Muscle layer of duodenum (tissue), 2 donors: Measurements from ENCODE around the gene BAX.
A peak's percentile ranks its signal among the peaks of the same experiment; 100 is the strongest.

Source experiments
- H3K27ac ChIP-seq: one replicate; pipeline ENCODE4 v1.7.0; 2013; ENCODE audit warnings: mild to moderate bottlenecking, low read length
- H3K27me3 ChIP-seq: one replicate; pipeline ENCODE4 v1.7.0; 2013; ENCODE audit warnings: low read depth, mild to moderate bottlenecking, control low read depth, low read length
- H3K36me3 ChIP-seq, 2 donors: one replicate each; pipeline ENCODE4 v1.7.0; 2013; ENCODE audit warnings: low read length in 2 of 2, control low read depth in 1 of 2, mild to moderate bottlenecking in 1 of 2; ENCODE audit not compliant: insufficient read depth in 2 of 2, control insufficient read depth in 1 of 2
- H3K4me1 ChIP-seq, 2 donors: one replicate each; pipeline ENCODE4 v1.7.0; 2013; ENCODE audit warnings: low read length in 2 of 2, mild to moderate bottlenecking in 2 of 2, control low read depth in 1 of 2, moderate library complexity in 1 of 2; ENCODE audit not compliant: insufficient read depth in 2 of 2, control insufficient read depth in 1 of 2
- H3K4me3 ChIP-seq, 2 donors: one replicate each; pipeline ENCODE4 v1.7.0; 2013; ENCODE audit warnings: low read length in 2 of 2, low read depth in 1 of 2, mild to moderate bottlenecking in 1 of 2
- H3K9me3 ChIP-seq, 2 donors: one replicate each; pipeline ENCODE4 v1.7.0; 2013; ENCODE audit warnings: low read length in 2 of 2, control low read depth in 1 of 2, mild to moderate bottlenecking in 1 of 2; ENCODE audit not compliant: control insufficient read depth in 1 of 2
- donor health status: healthy.

Gene BAX

DNA sequence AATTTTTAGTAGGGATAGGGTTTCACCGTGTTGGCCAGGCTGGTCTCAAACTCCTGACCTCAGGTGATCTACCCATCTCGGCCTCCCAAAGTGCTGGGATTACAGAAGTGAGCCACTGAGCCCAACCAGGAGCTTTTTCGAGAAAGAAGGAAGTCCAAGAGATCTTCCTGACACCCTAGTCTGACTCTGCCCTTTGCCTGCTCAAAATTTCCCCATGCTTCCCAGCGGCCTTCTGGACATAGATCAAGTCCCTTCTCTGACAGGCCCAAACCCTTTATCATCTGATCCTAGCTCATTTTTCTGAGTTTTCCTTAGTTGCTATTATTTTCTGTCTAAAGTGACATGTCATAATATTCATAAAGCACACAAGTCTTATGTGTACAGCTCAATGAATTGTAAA, 1.5 kb upstream of the BAX start:
- no peak overlapping the region for H3K27ac ChIP-seq
- H3K4me3 ChIP-seq: no peak overlapping the region
- peaks cover 11 to 13% of the 10 kb centered on the region in 2 donors for H3K4me1 ChIP-seq
- no peaks in the 10 kb centered on the region for H3K36me3 ChIP-seq
- H3K27me3 ChIP-seq: no peaks in the 10 kb centered on the region
- H3K9me3 ChIP-seq: no peaks in the 10 kb centered on the region

- Histone ChIP-seq H3K27me3 (no peaks in the 10 kb centered on the region), H3K36me3 (no peaks in the 10 kb centered on the region), H3K9me3 (no peaks in the 10 kb centered on the region), H3K4me1 (peaks cover 11 to 13% of the 10 kb centered on the region in 2 donors), H3K27ac (peak overlapping the region; percentile 62), H3K4me3 (peak overlapping the region; percentile 85 to 86)
These were observed 583 bp upstream of the BAX start for GRCh38 chr19:48953990-48954594.

- peaks cover 11 to 13% of the 10 kb centered on the region in 2 donors for H3K4me1 ChIP-seq
- no peaks in the 10 kb centered on the region for H3K27me3 ChIP-seq
These were observed 758 bp downstream of the BAX start for GRCh38 chr19:48955308-48955958.

DNA sequence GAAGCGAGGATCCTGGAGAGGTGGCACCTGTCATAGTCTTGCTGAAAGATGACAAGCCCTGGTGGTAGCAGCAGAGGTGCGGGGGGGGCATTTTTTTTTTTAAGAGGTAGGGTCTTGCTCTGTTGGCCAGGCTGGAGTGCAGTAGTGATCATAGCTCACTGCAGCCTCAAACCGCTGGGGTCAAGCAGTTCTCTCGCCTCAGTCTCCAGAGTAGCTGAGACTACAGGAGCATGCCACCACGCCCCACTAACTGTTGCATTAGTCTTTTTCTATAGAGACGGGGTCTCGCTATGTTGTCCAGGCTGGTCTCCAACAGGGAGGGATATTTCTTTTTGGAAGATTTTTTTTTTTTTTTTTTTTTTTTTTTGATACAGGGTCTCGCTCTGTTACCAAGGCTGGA, 3.3 kb downstream of the BAX start:
- peaks cover 11 to 14% of the 10 kb centered on the region in 2 donors for H3K4me1 ChIP-seq

More at GRCh38 chr19:48955308-48955958, 758 bp downstream of the BAX start:
- Histone ChIP-seq H3K36me3 (no peaks in the 10 kb centered on the region), H3K4me3 (peak overlapping the region; percentile 85 to 86), H3K27ac (peak overlapping the region; percentile 86), H3K9me3 (no peaks in the 10 kb centered on the region)

GRCh38 chr19:48959341-48960239, 4.9 kb downstream of the BAX start:
- Histone ChIP-seq H3K9me3 (no peaks in the 10 kb centered on the region), H3K27ac (no peak overlapping the region), H3K4me1 (peaks cover 19 to 30% of the 10 kb centered on the region in 2 donors), H3K36me3 (peaks cover 0 to 15% of the 10 kb centered on the region in 2 donors), H3K27me3 (no peaks in the 10 kb centered on the region), H3K4me3 (no peak overlapping the region)

More for the DNA sequence above, 3.3 kb downstream of the BAX start:
- no peak overlapping the region for H3K27ac ChIP-seq
- H3K9me3 ChIP-seq: no peaks in the 10 kb centered on the region
- no peak overlapping the region for H3K4me3 ChIP-seq
- H3K36me3 ChIP-seq: no peaks in the 10 kb centered on the region
- no peaks in the 10 kb centered on the region for H3K27me3 ChIP-seq

GRCh38 chr19:48961051-48961649, 6.5 kb downstream of the BAX start:
- no peak overlapping the region for H3K4me3 ChIP-seq
- H3K9me3 ChIP-seq: no peaks in the 10 kb centered on the region
- no peaks in the 10 kb centered on the region for H3K27me3 ChIP-seq
- H3K27ac ChIP-seq: peak overlapping the region; percentile 39
- H3K4me1 ChIP-seq: peaks cover 10 to 22% of the 10 kb centered on the region in 2 donors
- H3K36me3 ChIP-seq: peaks cover 2 to 17% of the 10 kb centered on the region in 2 donors

DNA sequence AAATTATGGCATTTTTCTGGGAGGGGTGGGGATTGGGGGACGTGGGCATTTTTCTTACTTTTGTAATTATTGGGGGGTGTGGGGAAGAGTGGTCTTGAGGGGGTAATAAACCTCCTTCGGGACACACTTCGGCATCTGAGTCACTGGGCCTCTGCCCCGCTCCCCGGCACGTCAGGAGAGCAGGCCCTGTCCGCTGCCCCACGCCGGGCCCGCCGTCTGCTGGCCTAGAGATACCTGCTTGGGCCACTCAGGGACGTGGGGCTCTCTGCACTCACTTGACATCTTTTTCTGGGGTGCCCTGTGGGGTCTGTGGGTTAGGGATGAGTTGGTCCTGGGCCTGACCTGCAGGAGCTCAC, 7.0 kb downstream of the BAX start:
- Histone ChIP-seq H3K4me1 (peaks cover 9 to 24% of the 10 kb centered on the region in 2 donors), H3K27ac (peak overlapping the region; percentile 89), H3K36me3 (peaks cover 7 to 20% of the 10 kb centered on the region in 2 donors), H3K4me3 (no peak overlapping the region), H3K9me3 (no peaks in the 10 kb centered on the region), H3K27me3 (no peaks in the 10 kb centered on the region)

DNA sequence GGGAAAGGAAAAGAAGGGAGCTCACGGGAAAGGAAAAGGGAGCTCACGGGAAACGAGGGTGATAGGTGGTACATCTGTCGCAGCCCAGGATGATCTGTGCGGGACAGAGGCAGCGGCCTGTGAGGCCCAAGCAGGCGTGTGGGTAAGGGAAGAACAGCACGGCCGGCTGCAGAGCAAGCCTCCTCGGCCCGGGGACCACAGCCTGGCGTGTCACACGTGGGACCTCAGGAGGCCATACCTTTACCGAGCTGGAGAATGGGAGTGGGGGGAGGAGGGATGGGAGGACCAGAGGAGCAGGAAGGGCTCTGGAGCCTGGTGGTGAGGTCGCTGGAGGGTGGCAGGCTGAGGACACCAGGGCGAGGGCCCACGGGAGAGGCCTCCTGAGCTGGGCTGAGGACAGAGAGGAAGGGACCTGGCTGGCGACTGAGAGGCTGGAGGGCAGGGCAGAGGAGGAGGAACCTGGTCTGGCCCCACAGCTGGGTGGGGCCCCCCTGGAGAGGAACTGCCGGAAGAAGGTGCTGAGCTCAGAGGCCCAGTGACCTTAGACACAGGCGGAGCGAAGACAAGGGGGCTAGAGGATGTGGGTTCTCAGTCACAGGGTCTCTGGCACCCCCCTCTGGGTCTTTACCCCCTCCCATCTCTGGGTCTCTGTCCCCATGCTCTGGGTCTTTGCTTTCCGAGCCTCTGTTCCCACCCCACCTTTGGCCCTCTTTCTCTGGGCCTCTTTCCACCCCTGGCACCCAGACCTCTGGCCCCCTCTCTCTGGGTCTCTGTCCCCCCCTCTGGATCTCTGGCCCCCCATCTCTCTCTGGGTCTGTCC, 7.6 kb downstream of the BAX start:
- Histone ChIP-seq H3K4me3 (no peak overlapping the region), H3K4me1 (peaks cover 9 to 30% of the 10 kb centered on the region in 2 donors)

DNA sequence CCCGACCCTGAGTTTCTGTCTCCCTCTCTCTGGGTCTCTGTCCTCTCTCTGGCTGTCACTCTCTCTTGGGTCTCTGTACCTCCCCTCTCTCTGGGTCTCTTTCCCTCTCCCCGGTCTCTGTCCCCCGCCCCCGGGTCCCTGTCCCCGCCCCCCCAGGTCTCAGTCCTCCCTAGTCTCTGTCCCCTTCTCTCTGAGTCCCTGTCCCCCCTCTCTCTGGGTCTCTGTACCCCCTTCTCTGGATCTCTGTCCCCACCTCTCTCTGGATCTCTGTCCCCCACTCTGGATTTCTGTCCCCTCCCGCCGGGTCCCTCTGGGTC, 8.1 kb downstream of the BAX start:
- Histone ChIP-seq H3K27me3 (no peaks in the 10 kb centered on the region), H3K36me3 (peaks cover 11 to 27% of the 10 kb centered on the region in 2 donors), H3K4me1 (peaks cover 9 to 35% of the 10 kb centered on the region in 2 donors), H3K4me3 (peak overlapping the region in 1 of 2 donors; percentile 26), H3K27ac (peak overlapping the region; percentile 89), H3K9me3 (no peaks in the 10 kb centered on the region)

More for the DNA sequence above, 7.6 kb downstream of the BAX start:
- Histone ChIP-seq H3K9me3 (no peaks in the 10 kb centered on the region), H3K36me3 (peaks cover 11 to 23% of the 10 kb centered on the region in 2 donors), H3K27ac (peak overlapping the region; percentile 89), H3K27me3 (no peaks in the 10 kb centered on the region)

GRCh38 chr19:48963371-48964204, 8.9 kb downstream of the BAX start:
- H3K4me1 ChIP-seq: peaks cover 13 to 42% of the 10 kb centered on the region in 2 donors
- H3K9me3 ChIP-seq: no peaks in the 10 kb centered on the region
- peak overlapping the region; percentile 26 to 57 for H3K4me3 ChIP-seq
- no peaks in the 10 kb centered on the region for H3K27me3 ChIP-seq
- peaks cover 11 to 31% of the 10 kb centered on the region in 2 donors for H3K36me3 ChIP-seq
- H3K27ac ChIP-seq: peak overlapping the region; percentile 89
